Kidney (tissue), 14 donors: ENCODE results near the gene KRTAP5-2. TPM values are rescaled to one million over a fixed set of nuclear protein-coding genes. Genes with fewer than 3 reads are reported as not detected.

Source experiments
- DNase-seq, 5 donors: peaks; one replicate each; pipeline ENCODE4 v3.0.0-alpha.2; 2013 to 2020
- FAIRE-seq: peaks from 2 replicates; lab custom pipeline; 2012; peaks lifted over from hg19 to GRCh38; lab: Jason Lieb, UNC
- H3K27ac ChIP-seq, 2 donors: one replicate each; pipeline ENCODE4 v1.7.0; 2013; ENCODE audit warnings: low read depth in 2 of 2, low read length in 2 of 2, inconsistent platforms in 1 of 2
- H3K27me3 ChIP-seq: one replicate; pipeline ENCODE4 v1.7.1; 2013; ENCODE audit warnings: low read length, inconsistent platforms; ENCODE audit not compliant: control insufficient read depth, insufficient read depth
- H3K36me3 ChIP-seq, 3 donors: one replicate each; pipeline versions ENCODE4 v1.7.0 to v1.7.1; 2013; ENCODE audit warnings: low read length in 3 of 3, control low read depth in 1 of 3, inconsistent platforms in 1 of 3; ENCODE audit not compliant: insufficient read depth in 3 of 3, control insufficient read depth in 2 of 3
- H3K4me1 ChIP-seq, 3 donors: one replicate each; pipeline versions ENCODE4 v1.7.0 to v1.7.1; 2013; ENCODE audit warnings: low read length in 3 of 3, inconsistent platforms in 1 of 3, low read depth in 1 of 3; ENCODE audit not compliant: control insufficient read depth in 2 of 3, insufficient read depth in 2 of 3
- H3K4me3 ChIP-seq, 3 donors: one replicate each; pipeline versions ENCODE4 v1.7.0 to v1.8.1; 2013; ENCODE audit warnings: low read length in 3 of 3, control low read depth in 1 of 3, inconsistent platforms in 1 of 3
- H3K9ac ChIP-seq, 3 donors: one replicate each; pipeline versions ENCODE4 v1.7.0 to v1.7.1; 2013; ENCODE audit warnings: low read length in 3 of 3, control low read depth in 1 of 3, inconsistent platforms in 1 of 3
- H3K9me3 ChIP-seq, 3 donors: one replicate each; pipeline versions ENCODE4 v1.7.0 to v1.7.1; 2013; ENCODE audit warnings: low read length in 3 of 3, control low read depth in 1 of 3, inconsistent platforms in 1 of 3; ENCODE audit not compliant: control insufficient read depth in 2 of 3, insufficient read depth in 1 of 3
- intact Hi-C: fragments of 100-400 bp; cut with DNase I; formaldehyde crosslinking; loops from one replicate; pipeline ENCODE4 v1.11.1; 2022
- polyA plus RNA-seq: library from polyadenylated mRNA; stranded (reverse); fragments of 350-450 nt; fragmentation: Illumina TruSeq; extraction: RNeasy Lipid Tissue Mini Kit (QIAGEN cat#74804); gene quantifications from one replicate; pipeline ENCODE4 v1.2.3, GENCODE V29; 2014; ENCODE audit warnings: low read depth, low replicate concordance; ENCODE audit not compliant: insufficient read depth
- total RNA-seq: library from RNA; stranded (reverse); fragmentation: NEBNext Ultra II Directional; extraction: Animal tissue kit (Norgen Biotek cat#: 25700); gene quantifications from one replicate; pipeline ENCODE4 v1.2.1, GENCODE V29; 2021
- TF ChIP-seq, protein P1 (sequence below): IDR thresholded peaks from 3 replicates; pipeline ENCODE4 v1.5.1; 2012; ENCODE audit warnings: mild to moderate bottlenecking, moderate library complexity, borderline replicate concordance; ENCODE audit not compliant: insufficient read depth; ENCODE audit errors: extremely low read depth
- donor health status: control.
- donor health status: control.
- donor health status: control.
- donor health status: control.
- donor health status: control.
- donor health status: DM: yes; HTN: yes; CAD: no.
- donor health status: Normal renal cell carcinoma (clear cell type).

Gene KRTAP5-2
- total and polyA plus RNA-seq, 2 donors from 2014 or later = not detected

DNA sequence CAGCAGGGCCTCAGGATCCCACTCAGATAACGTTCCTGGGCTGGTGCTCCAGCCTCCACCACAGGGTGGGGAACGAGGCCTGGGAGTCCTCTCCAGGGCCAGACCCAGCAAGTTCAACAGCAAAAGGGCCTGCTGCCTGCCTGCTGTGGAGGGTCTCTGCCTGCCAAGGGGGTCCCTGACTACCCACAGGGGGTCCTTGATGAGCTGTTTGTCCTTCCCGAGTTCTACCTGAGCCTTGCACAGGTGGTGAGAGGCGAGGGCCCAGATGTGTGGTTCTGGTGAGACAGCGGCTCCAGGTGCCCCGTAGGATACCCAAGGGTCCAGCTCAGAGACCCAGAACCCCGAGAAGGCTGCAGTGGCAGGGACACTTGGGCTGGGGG lies 30.4 kb downstream of the KRTAP5-2 start:
- DNase-seq (peak in 1 of 5 donors; percentile 40), FAIRE-seq (no peak)
- TF ChIP-seq, protein P1, sequence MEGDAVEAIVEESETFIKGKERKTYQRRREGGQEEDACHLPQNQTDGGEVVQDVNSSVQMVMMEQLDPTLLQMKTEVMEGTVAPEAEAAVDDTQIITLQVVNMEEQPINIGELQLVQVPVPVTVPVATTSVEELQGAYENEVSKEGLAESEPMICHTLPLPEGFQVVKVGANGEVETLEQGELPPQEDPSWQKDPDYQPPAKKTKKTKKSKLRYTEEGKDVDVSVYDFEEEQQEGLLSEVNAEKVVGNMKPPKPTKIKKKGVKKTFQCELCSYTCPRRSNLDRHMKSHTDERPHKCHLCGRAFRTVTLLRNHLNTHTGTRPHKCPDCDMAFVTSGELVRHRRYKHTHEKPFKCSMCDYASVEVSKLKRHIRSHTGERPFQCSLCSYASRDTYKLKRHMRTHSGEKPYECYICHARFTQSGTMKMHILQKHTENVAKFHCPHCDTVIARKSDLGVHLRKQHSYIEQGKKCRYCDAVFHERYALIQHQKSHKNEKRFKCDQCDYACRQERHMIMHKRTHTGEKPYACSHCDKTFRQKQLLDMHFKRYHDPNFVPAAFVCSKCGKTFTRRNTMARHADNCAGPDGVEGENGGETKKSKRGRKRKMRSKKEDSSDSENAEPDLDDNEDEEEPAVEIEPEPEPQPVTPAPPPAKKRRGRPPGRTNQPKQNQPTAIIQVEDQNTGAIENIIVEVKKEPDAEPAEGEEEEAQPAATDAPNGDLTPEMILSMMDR = no peak
- Histone ChIP-seq H3K27ac (no peak overlapping the region), H3K27me3 (no peaks in the 10 kb centered on the region), H3K4me3 (no peak overlapping the region), H3K4me1 (peaks cover 0 to 6% (median 0%) of the 10 kb centered on the region in 3 donors), H3K9me3 (no peaks in the 10 kb centered on the region), H3K9ac (no peak overlapping the region), H3K36me3 (no peaks in the 10 kb centered on the region)
- intact Hi-C loops = no loop called here

DNA sequence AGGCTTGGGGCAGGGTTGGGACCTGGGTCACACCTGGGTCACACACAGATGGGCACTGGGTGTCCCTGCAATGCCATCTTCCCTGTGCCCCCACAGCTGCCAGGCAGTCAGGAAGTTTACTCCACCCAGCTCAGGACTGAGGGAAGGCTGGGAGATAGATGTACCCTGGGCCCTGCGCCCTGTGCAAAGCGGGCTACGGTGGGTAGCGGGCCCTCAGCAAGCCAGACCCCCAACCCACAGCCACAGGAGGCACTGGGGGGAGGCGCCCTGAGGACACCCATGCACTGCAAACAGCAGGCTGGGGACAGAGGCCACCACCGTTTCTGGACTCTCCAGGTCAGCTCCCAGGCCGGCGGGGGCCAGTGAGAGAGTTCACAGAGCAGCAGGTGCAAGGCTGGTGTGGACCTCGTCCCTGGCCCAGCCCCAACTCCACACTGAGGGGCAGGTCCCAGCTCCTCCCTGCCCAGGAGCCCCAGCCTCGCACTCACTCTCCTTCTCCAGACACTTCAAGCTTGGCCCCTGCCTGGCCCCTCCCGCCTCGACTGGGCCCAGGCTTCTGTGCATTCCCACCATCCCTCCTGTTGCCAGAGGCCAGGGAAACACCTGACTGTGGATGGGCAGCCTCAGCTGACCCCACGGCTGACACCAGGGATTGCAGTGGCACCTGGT lies 30.9 kb downstream of the KRTAP5-2 start:
- intact Hi-C loops = no loop called here
- Histone ChIP-seq H3K9ac (no peak overlapping the region), H3K4me3 (no peak overlapping the region), H3K9me3 (no peaks in the 10 kb centered on the region), H3K36me3 (no peaks in the 10 kb centered on the region), H3K4me1 (peaks cover 0 to 6% (median 0%) of the 10 kb centered on the region in 3 donors), H3K27ac (no peak overlapping the region), H3K27me3 (no peaks in the 10 kb centered on the region)
- DNase-seq (peak in 2 of 5 donors; percentile 58 to 68), FAIRE-seq (no peak)
- TF ChIP-seq, protein P1 = no peak

DNA sequence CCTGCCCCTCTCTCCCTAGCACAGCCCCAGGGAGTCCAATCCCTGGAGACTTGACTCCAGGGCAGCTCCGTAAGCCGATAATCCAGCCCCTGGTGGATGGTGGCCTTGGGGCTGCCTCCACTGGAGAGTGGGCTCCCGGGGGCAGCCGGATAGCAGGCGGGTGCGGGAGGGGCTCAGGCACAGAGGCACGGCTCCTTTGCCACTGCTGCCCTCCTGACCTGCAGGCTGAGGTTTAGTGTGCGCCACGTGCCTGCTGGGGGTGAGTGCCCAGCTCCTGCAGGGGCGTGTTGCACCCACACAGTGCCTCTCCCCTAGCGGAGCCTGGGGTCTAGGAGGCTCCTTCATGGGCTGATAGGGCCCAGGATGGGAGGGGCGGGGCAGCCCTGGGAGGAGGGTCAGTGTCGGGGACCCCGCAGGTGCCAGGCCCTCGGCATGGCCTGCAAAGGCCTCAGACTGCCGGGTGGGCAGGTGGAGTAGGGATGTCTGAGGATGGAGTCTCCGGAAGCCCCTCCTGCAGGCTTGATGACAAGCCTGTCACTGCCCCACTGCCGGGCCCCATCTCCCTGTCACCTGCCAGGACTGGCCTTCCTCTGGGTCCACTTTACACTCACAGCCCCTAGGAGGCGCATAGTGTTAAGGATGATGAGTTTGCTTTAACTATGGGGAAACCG lies 31.6 kb downstream of the KRTAP5-2 start:
- TF ChIP-seq, protein P1 = no peak
- DNase-seq = peak in 2 of 5 donors; percentile 57 to 72
- intact Hi-C loops = no loop called here
- Histone ChIP-seq H3K36me3 (no peaks in the 10 kb centered on the region), H3K27me3 (no peaks in the 10 kb centered on the region), H3K9ac (no peak overlapping the region), H3K4me3 (no peak overlapping the region), H3K27ac (no peak overlapping the region), H3K4me1 (peaks cover 0 to 6% (median 0%) of the 10 kb centered on the region in 3 donors), H3K9me3 (no peaks in the 10 kb centered on the region)
- no peak for FAIRE-seq
